HepG2 (cell line): ENCODE results near the gene PPP1R9B. TPM values are rescaled to one million over a fixed set of nuclear protein-coding genes. Genes with fewer than 3 reads are reported as not detected.

Source experiments
- BHLHE40 ChIP-seq: IDR thresholded peaks from 2 replicates; pipeline ENCODE4 v1.6.1; 2011; ENCODE audit warnings: low read length, improper control_type of control experiment
- CCDC6 ChIP-seq: sonication (generic); formaldehyde crosslinking; IDR thresholded peaks from 2 replicates; pipeline ENCODE4 v1.8.1; 2022; ENCODE audit warnings: mild to moderate bottlenecking, missing genetic modification reagents, moderate library complexity
- E2F1 ChIP-seq: sonication (generic); formaldehyde crosslinking; IDR thresholded peaks from 2 replicates; pipeline ENCODE4 v1.5.0; 2020; ENCODE audit warnings: missing genetic modification reagents
- IKZF5 ChIP-seq: IDR thresholded peaks from 2 replicates; pipeline ENCODE4 v1.6.1; 2018; ENCODE audit warnings: missing genetic modification reagents, mild to moderate bottlenecking, missing compliant biosample characterization
- JUNB ChIP-seq: sonication (generic); formaldehyde crosslinking; IDR thresholded peaks from 2 replicates; pipeline ENCODE4 v1.8.0; 2022; ENCODE audit warnings: missing genetic modification reagents, mild to moderate bottlenecking, borderline replicate concordance
- RELA ChIP-seq: sonication (generic); formaldehyde crosslinking; IDR thresholded peaks from 2 replicates; pipeline ENCODE4 v1.4.0; 2020; ENCODE audit warnings: missing genetic modification reagents
- SIN3A ChIP-seq: IDR thresholded peaks from 2 replicates; pipeline ENCODE4 v1.6.1; 2011; ENCODE audit warnings: low read depth, mild to moderate bottlenecking, control low read depth, low read length, borderline replicate concordance
- SNAI1 ChIP-seq: sonication (generic); formaldehyde crosslinking; IDR thresholded peaks from 2 replicates; pipeline ENCODE4 v1.5.0; 2020; ENCODE audit warnings: mild to moderate bottlenecking, missing genetic modification reagents, borderline replicate concordance
- STAG1 ChIP-seq: sonication (generic); formaldehyde crosslinking; IDR thresholded peaks from 2 replicates; pipeline ENCODE4 v1.4.0; 2020; ENCODE audit warnings: missing genetic modification reagents
- TBX2 ChIP-seq: sonication (generic); formaldehyde crosslinking; IDR thresholded peaks from 2 replicates; pipeline ENCODE4 v1.5.0; 2020; ENCODE audit warnings: missing genetic modification reagents, mild to moderate bottlenecking, borderline replicate concordance
- TERF1 ChIP-seq: sonication (generic); formaldehyde crosslinking; IDR thresholded peaks from 2 replicates; pipeline ENCODE4 v1.8.0; 2022; ENCODE audit warnings: mild to moderate bottlenecking, missing genetic modification reagents, moderate library complexity
- TIGD3 ChIP-seq: sonication (generic); formaldehyde crosslinking; IDR thresholded peaks from 2 replicates; pipeline ENCODE4 v1.5.1; 2020; ENCODE audit warnings: mild to moderate bottlenecking, missing genetic modification reagents, borderline replicate concordance
- USF2 ChIP-seq, 2 experiments: sonication (generic) in 1 of 2; formaldehyde crosslinking in 1 of 2; IDR thresholded peaks; 2 replicates each; pipeline versions ENCODE4 v1.5.1 to v1.6.1; 2011 to 2020; ENCODE audit warnings: borderline replicate concordance in 1 of 2, low read depth in 1 of 2, low read length in 1 of 2, mild to moderate bottlenecking in 1 of 2, missing genetic modification reagents in 1 of 2, moderate library complexity in 1 of 2
- XRCC5 ChIP-seq: fragments of 200-400 bp; formaldehyde crosslinking; optimal IDR thresholded peaks from 2 replicates; pipeline ENCODE3; 2017; ENCODE audit warnings: mild to moderate bottlenecking, low read length
- ZNF33B ChIP-seq: sonication (generic); formaldehyde crosslinking; IDR thresholded peaks from 2 replicates; pipeline ENCODE4 v1.5.1; 2020; ENCODE audit warnings: mild to moderate bottlenecking, missing genetic modification reagents
- ZNF530 ChIP-seq: sonication (generic); formaldehyde crosslinking; IDR thresholded peaks from 2 replicates; pipeline ENCODE4 v1.5.0; 2020; ENCODE audit warnings: low read depth, mild to moderate bottlenecking, missing genetic modification reagents
- ZNF557 ChIP-seq: sonication (generic); formaldehyde crosslinking; IDR thresholded peaks from 2 replicates; pipeline ENCODE4 v1.4.0; 2020; ENCODE audit warnings: missing genetic modification reagents
- ZNF615 ChIP-seq: sonication (generic); formaldehyde crosslinking; IDR thresholded peaks from 2 replicates; pipeline ENCODE4 v1.5.0; 2020; ENCODE audit warnings: mild to moderate bottlenecking, missing genetic modification reagents, borderline replicate concordance
- ZNF709 ChIP-seq: sonication (generic); formaldehyde crosslinking; IDR thresholded peaks from 2 replicates; pipeline ENCODE4 v1.5.0; 2020; ENCODE audit warnings: mild to moderate bottlenecking, missing genetic modification reagents
- ZNF879 ChIP-seq: sonication (generic); formaldehyde crosslinking; IDR thresholded peaks from 2 replicates; pipeline ENCODE4 v1.8.1; 2023; ENCODE audit warnings: missing genetic modification reagents
- polyA plus RNA-seq, 8 experiments: library from polyadenylated mRNA; depleted of rRNA in 3 of 8; stranded (reverse) in 7 of 8; unstranded in 1 of 8; fragments of >200 nt; fragmentation: Illumina TruSeq in 4 of 8; extraction: Trizol in 4 of 8; gene quantifications; 2 replicates each; pipeline versions ENCODE4 v1.2.1 to v1.2.3, GENCODE V29; 2011 to 2016; ENCODE audit warnings: low read depth in 4 of 8, missing spikeins in 1 of 8, mixed read lengths in 1 of 8; ENCODE audit not compliant: insufficient read depth in 1 of 8
- total RNA-seq, 5 experiments: library from RNA; depleted of rRNA; stranded (reverse); fragments of >200 nt; fragmentation: Illumina TruSeq; extraction: Trizol; gene quantifications; 2 replicates each; pipeline ENCODE4 v1.2.3, GENCODE V29; 2016; ENCODE audit warnings: low read depth in 1 of 5

The PPP1R9B gene
- total and polyA plus RNA-seq, 2 of the 13 experiments (the other 11 are each of a cell fraction or from before 2014, with no cell fraction given) = 9.4 to 15.8 TPM

GRCh38 chr17:50139950-50140885 is 10.3 kb downstream of the PPP1R9B start (continued):
- TF ChIP-seq TERF1 (CRISPR knock-in tag) (no peak), JUNB (CRISPR knock-in tag) (no peak), ZNF33B (CRISPR knock-in tag) (no peak), SNAI1 (CRISPR knock-in tag) (no peak), ZNF615 (CRISPR knock-in tag) (no peak), USF2 (IDR thresholded peaks at IDR 0.05; ENCODE audit: low read depth, low read length) (no peak), USF2 (CRISPR knock-in tag; IDR thresholded peaks at IDR 0.05; ENCODE audit: borderline replicate concordance) (no peak), STAG1 (CRISPR knock-in tag) (peak; percentile 83), IKZF5 (CRISPR knock-in tag) (no peak), ZNF709 (CRISPR knock-in tag) (no peak), SIN3A (no peak), TIGD3 (CRISPR knock-in tag) (no peak), E2F1 (no peak), ZNF557 (CRISPR knock-in tag) (no peak), ZNF530 (CRISPR knock-in tag) (no peak), BHLHE40 (no peak), ZNF879 (CRISPR knock-in tag) (no peak), CCDC6 (CRISPR knock-in tag) (no peak), XRCC5 (peak; percentile 84), RELA (CRISPR knock-in tag) (no peak), TBX2 (no peak)
